Body of pancreas (tissue), 4 donors: ENCODE results near the gene SLC24A1. TPM values are rescaled to one million over a fixed set of nuclear protein-coding genes. Genes with fewer than 3 reads are reported as not detected.

ENCODE experiments used
- ATAC-seq: fragments of 150-250 bp; one replicate; pipeline ENCODE4 v1.9.1; 2016
- DNase-seq, 4 donors: peaks; one replicate each; pipeline ENCODE4 v3.0.0-alpha.2; 2019
- H3K27ac ChIP-seq, 4 donors: fragments of 200-600 bp; sonication (generic); 1 replicate in 3 of 4; 2 replicates in 1 of 4; pipeline versions ENCODE4 v1.5.1 to v1.6.1; 2016 to 2019; ENCODE audit warnings: mild to moderate bottlenecking in 1 of 4, mixed read lengths in 1 of 4, moderate library complexity in 1 of 4
- H3K27me3 ChIP-seq, 2 donors: fragments of 200-600 bp; sonication (generic); one replicate each; pipeline ENCODE4 v1.6.0; 2016; ENCODE audit warnings: mild to moderate bottlenecking in 1 of 2
- H3K36me3 ChIP-seq, 2 donors: fragments of 200-600 bp; sonication (generic); replicated peaks in 1 of 2; 2 replicates each; pipeline ENCODE4 v1.5.1; 2016; ENCODE audit warnings: low read depth in 2 of 2; ENCODE audit not compliant: insufficient read depth in 1 of 2
- H3K4me1 ChIP-seq: fragments of 200-600 bp; sonication (generic); one replicate; pipeline ENCODE4 v1.6.0; 2016
- H3K4me3 ChIP-seq, 2 donors: fragments of 200-600 bp; sonication (generic); 1 replicate in 1 of 2; 2 replicates in 1 of 2; pipeline ENCODE4 v1.5.1; 2016 to 2019
- H3K9me3 ChIP-seq, 3 donors: fragments of 200-600 bp; sonication (generic); 1 replicate in 2 of 3; 2 replicates in 1 of 3; pipeline ENCODE4 v1.5.1; 2016
- POLR2A ChIP-seq, 3 donors: fragments of 450-650 bp; IDR thresholded peaks; one replicate each; pipeline ENCODE4 v1.6.1; 2016; ENCODE audit warnings: antibody characterized with exemption in 3 of 3, mild to moderate bottlenecking in 2 of 3
- WGBS, 2 donors: methylation state at CpG; one replicate each; pipeline ENCODE4 v1.1.5; 2017; 5-methylcytosine and 5-hydroxymethylcytosine counted together
- intact Hi-C: fragments of 100-400 bp; cut with DNase I; formaldehyde crosslinking; loops from one replicate; pipeline ENCODE4 v1.15.1; 2023
- total RNA-seq, 2 donors: library from RNA; depleted of rRNA; stranded (reverse); fragments of >200 nt; gene quantifications; one replicate each; pipeline ENCODE4 v1.1.0, GENCODE V29; 2016
- TF ChIP-seq, protein P1 (sequence below), 7 experiments: fragments of 450-650 bp in 4 of 7; fragments of 200-600 bp in 3 of 7; sonication (generic) in 3 of 7; IDR thresholded peaks; one replicate each; pipeline ENCODE4 v1.5.1; 2016 to 2019; ENCODE audit warnings: antibody characterized with exemption in 7 of 7

The SLC24A1 gene
- total RNA-seq, 2 donors from 2014 or later, result 3.6 to 9.6 TPM

DNA sequence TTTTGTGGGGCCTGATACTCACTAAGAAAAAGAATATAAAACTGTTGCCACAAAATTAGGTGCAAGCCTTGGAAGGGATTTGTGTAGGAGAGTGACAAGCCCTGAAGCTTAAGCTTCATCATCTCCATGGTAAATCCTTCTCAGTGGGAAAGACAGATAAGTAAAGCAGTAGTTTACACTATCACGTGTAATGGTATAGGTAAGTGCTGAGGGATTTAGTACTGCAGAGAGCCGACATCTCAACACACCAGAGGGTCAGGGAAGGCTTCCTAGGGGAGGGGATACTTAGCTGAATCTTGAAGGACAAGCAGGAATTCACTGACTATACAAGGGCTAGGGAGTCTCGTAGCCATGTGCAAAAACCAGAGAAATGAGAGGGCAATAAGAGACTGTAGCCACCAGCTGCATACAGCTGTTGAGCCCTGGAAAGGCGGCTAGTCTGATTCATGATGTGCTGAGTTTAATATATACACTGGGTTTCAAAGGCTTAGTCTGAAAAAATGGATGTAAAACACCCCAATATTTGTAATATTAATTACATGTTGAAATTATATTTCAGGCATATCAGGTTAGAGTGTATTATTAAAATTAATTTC lies 11.1 kb downstream of the SLC24A1 start:
- Histone ChIP-seq H3K36me3 (no peaks in the 10 kb centered on the region), H3K9me3 (no peaks in the 10 kb centered on the region), H3K4me3 (no peak overlapping the region), H3K4me1 (no peaks in the 10 kb centered on the region), H3K27me3 (no peaks in the 10 kb centered on the region), H3K27ac (no peak overlapping the region)
- DNase-seq (no peak), ATAC-seq (no peak)
- TF ChIP-seq, protein P1, sequence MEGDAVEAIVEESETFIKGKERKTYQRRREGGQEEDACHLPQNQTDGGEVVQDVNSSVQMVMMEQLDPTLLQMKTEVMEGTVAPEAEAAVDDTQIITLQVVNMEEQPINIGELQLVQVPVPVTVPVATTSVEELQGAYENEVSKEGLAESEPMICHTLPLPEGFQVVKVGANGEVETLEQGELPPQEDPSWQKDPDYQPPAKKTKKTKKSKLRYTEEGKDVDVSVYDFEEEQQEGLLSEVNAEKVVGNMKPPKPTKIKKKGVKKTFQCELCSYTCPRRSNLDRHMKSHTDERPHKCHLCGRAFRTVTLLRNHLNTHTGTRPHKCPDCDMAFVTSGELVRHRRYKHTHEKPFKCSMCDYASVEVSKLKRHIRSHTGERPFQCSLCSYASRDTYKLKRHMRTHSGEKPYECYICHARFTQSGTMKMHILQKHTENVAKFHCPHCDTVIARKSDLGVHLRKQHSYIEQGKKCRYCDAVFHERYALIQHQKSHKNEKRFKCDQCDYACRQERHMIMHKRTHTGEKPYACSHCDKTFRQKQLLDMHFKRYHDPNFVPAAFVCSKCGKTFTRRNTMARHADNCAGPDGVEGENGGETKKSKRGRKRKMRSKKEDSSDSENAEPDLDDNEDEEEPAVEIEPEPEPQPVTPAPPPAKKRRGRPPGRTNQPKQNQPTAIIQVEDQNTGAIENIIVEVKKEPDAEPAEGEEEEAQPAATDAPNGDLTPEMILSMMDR (IDR thresholded peaks at IDR 0.05), result no peak
- TF ChIP-seq POLR2A (IDR thresholded peaks at IDR 0.05), result no peak
- intact Hi-C loops, result no loop called here
- WGBS, 2 donors, result 68 to 69% methylated on average over 4 of the region's 4 CpGs

DNA sequence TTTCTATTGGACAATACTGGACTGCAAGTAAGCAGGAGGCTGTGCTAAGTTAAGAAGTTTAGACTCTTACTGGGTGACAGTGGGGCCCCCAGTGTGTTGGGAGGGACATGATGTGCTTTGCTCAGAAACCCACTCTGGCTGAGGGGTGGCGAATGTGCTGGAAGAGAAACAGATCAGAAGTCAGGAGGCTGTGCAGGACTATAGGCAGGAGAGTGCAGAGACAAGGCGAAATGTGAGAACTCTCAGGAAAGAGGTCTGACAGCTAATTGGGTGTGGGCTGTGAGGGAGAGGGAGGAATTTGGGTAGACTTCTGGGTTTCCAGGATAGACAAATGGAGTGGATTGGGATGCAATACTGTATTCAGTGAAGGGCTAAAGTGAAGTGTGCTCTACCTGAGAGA lies 12.0 kb downstream of the SLC24A1 start:
- Histone ChIP-seq H3K36me3 (no peaks in the 10 kb centered on the region), H3K9me3 (no peaks in the 10 kb centered on the region), H3K4me3 (no peak overlapping the region), H3K4me1 (no peaks in the 10 kb centered on the region), H3K27me3 (no peaks in the 10 kb centered on the region), H3K27ac (no peak overlapping the region)
- DNase-seq, result no peak
- intact Hi-C loops, result no loop called here
- ATAC-seq, result no peak
- 71 to 85% methylated on average over 2 of the region's 2 CpGs for WGBS, 2 donors
- no peak for TF ChIP-seq POLR2A (IDR thresholded peaks at IDR 0.05)
- TF ChIP-seq, protein P1 (IDR thresholded peaks at IDR 0.05), result no peak

DNA sequence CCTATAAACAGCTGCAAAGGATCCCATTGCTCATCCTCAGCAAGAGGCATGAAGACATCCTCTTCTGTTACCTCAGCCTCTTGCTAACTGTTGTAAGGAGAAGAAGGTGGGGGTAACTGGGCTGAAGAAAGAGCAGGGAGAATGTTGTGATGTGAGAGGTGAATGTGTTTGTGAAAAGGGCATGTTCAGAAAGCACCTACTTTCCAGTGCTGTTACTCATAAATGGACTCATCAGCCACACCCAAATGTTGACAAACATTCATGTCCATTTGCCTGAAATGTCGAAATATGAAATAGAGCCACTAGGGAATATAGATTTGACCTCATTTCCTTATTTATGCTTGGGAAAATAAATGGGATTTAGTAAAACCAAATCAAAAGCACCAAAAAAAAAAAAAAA lies 12.6 kb downstream of the SLC24A1 start:
- no peak for DNase-seq
- no peak for ATAC-seq
- no peaks in the 10 kb centered on the region for H3K4me1 ChIP-seq
- intact Hi-C loops, result no loop called here
- H3K36me3 ChIP-seq, result no peaks in the 10 kb centered on the region
- H3K27ac ChIP-seq, result no peak overlapping the region
- TF ChIP-seq, protein P1 (IDR thresholded peaks at IDR 0.05), result no peak
- TF ChIP-seq POLR2A (IDR thresholded peaks at IDR 0.05), result no peak
- H3K9me3 ChIP-seq, result no peaks in the 10 kb centered on the region
- H3K4me3 ChIP-seq, result no peak overlapping the region
- 87 to 90% methylated on average over 1 of the region's 1 CpG for WGBS, 2 donors
- H3K27me3 ChIP-seq, result no peaks in the 10 kb centered on the region

DNA sequence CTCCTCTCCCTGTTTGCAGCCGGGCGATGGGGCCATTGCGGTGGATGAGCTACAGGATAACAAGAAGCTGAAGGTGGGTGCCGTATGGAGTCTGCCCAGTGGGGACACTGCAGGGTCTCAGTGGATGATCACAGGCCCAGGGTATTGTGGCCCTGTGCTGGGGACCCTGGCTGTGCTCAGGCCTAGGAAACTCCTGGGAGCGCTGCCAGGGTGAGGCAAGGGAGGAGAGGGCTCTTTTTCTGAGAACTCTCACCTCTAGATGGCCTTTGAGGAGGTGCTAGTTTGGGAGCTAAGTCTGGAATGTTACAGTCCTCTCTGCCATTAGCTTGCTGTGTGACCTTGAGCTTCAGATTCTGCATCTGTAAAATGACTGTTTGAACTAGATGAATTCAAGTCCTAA lies 16.4 kb downstream of the SLC24A1 start:
- H3K4me1 ChIP-seq, result no peaks in the 10 kb centered on the region
- H3K36me3 ChIP-seq, result no peaks in the 10 kb centered on the region
- intact Hi-C loops, result no loop called here

More for the DNA sequence above, 16.4 kb downstream of the SLC24A1 start:
- H3K4me3 ChIP-seq, result no peak overlapping the region
- 77 to 83% methylated on average over 5 of the region's 5 CpGs for WGBS, 2 donors
- ATAC-seq (no peak), DNase-seq (no peak)
- H3K27ac ChIP-seq, result no peak overlapping the region
- no peaks in the 10 kb centered on the region for H3K27me3 ChIP-seq
- H3K9me3 ChIP-seq, result no peaks in the 10 kb centered on the region
- TF ChIP-seq, protein P1 (IDR thresholded peaks at IDR 0.05), result no peak
- TF ChIP-seq POLR2A (IDR thresholded peaks at IDR 0.05), result no peak
